NCI-H226 (cell line): ENCODE measurements around the gene PPP1R14C.
A peak's percentile ranks its signal among the peaks of the same experiment; 100 is the strongest.

Source experiments
- DNase-seq: peaks from one replicate; pipeline ENCODE4 v3.0.0-alpha.2; 2015

PPP1R14C gene

GRCh38 chr6:150139533-150139932, 3.3 kb upstream of the PPP1R14C start:
- no peak for DNase-seq

- DNase-seq, result no peak
These were observed 2.4 kb upstream of the PPP1R14C start for GRCh38 chr6:150140236-150140969.

- DNase-seq, result peak; percentile 57
These were observed 661 bp upstream of the PPP1R14C start for GRCh38 chr6:150142097-150142669.

- no peak for DNase-seq
These were observed 861 bp downstream of the PPP1R14C start for GRCh38 chr6:150143516-150144293.

GRCh38 chr6:150144294-150144868, 1.5 kb downstream of the PPP1R14C start:
- DNase-seq, result no peak

- no peak for DNase-seq
These were observed 2.6 kb downstream of the PPP1R14C start for GRCh38 chr6:150145427-150145826.

- no peak for DNase-seq
These were observed 3.0 kb downstream of the PPP1R14C start for GRCh38 chr6:150145830-150146229.

- no peak for DNase-seq
These were observed 3.6 kb downstream of the PPP1R14C start for GRCh38 chr6:150146436-150146835.

- no peak for DNase-seq
These were observed 6.3 kb downstream of the PPP1R14C start for GRCh38 chr6:150149146-150149545.

GRCh38 chr6:150150458-150150820, 7.6 kb downstream of the PPP1R14C start:
- no peak for DNase-seq

GRCh38 chr6:150150821-150151646, 8.2 kb downstream of the PPP1R14C start:
- no peak for DNase-seq

- no peak for DNase-seq
These were observed 10.3 kb downstream of the PPP1R14C start for GRCh38 chr6:150152891-150153876.

- peak; percentile 16 for DNase-seq
These were observed 11.2 kb downstream of the PPP1R14C start for GRCh38 chr6:150153905-150154492.

GRCh38 chr6:150156460-150156859, 13.6 kb downstream of the PPP1R14C start:
- DNase-seq, result no peak

GRCh38 chr6:150157081-150157480, 14.2 kb downstream of the PPP1R14C start:
- no peak for DNase-seq

- no peak for DNase-seq
These were observed 16.9 kb downstream of the PPP1R14C start for GRCh38 chr6:150159757-150160156.

- no peak for DNase-seq
These were observed 21.1 kb downstream of the PPP1R14C start for GRCh38 chr6:150163970-150164369.

- no peak for DNase-seq
These were observed 22.3 kb downstream of the PPP1R14C start for GRCh38 chr6:150165020-150165702.

- DNase-seq, result no peak
These were observed 24.6 kb downstream of the PPP1R14C start for GRCh38 chr6:150167479-150167873.

- no peak for DNase-seq
These were observed 26.3 kb downstream of the PPP1R14C start for GRCh38 chr6:150169181-150169580.
